Measurements from ENCODE around the gene FAM118B.
A peak's percentile ranks its signal among the peaks of the same experiment; 100 is the strongest.
"Not testable (repeated sequence)": the region's sequence is repeated elsewhere in the genome, so short reads cannot be mapped to it uniquely, and the experiment has no call there.

Gene FAM118B

GRCh38 chr11:126280595-126280994, 69.0 kb downstream of the FAM118B start:
- DNase-seq, result no peak

- DNase-seq, result no peak
These were observed 69.7 kb downstream of the FAM118B start for GRCh38 chr11:126281245-126281644.

GRCh38 chr11:126281666-126282175, 70.1 kb downstream of the FAM118B start:
- no peak for DNase-seq

GRCh38 chr11:126282361-126282735, 70.8 kb downstream of the FAM118B start:
- DNase-seq, result peak; percentile 13

- peak; percentile 62 for DNase-seq
These were observed 71.4 kb downstream of the FAM118B start, which contains the start of gene TIRAP for GRCh38 chr11:126282736-126283591. TSS of gene TIRAP (plus strand) at chr11:126283093. CDS start at chr11:126290895, 7,802 bp downstream.

GRCh38 chr11:126284829-126285228, 73.2 kb downstream of the FAM118B start:
- no peak for DNase-seq

- no peak for DNase-seq
These were observed 76.7 kb downstream of the FAM118B start for GRCh38 chr11:126288237-126288636.

GRCh38 chr11:126290887-126291286, 79.3 kb downstream of the FAM118B start:
- DNase-seq, result no peak

- no peak for DNase-seq
These were observed 82.1 kb downstream of the FAM118B start for GRCh38 chr11:126293726-126294125.

GRCh38 chr11:126297004-126297403, 85.4 kb downstream of the FAM118B start:
- DNase-seq, result no peak

- DNase-seq, result peak; percentile 92
These were observed 92.3 kb downstream of the FAM118B start, which contains the start of gene DCPS for GRCh38 chr11:126303623-126304456. TSS of gene DCPS (plus strand) at chr11:126304060. CDS start at chr11:126304081, 21 bp downstream.

GRCh38 chr11:126304457-126305075, 93.0 kb downstream of the FAM118B start:
- peak; percentile 46 for DNase-seq

GRCh38 chr11:126305699-126306098, 94.1 kb downstream of the FAM118B start:
- no peak for DNase-seq

- peak; percentile 14 for DNase-seq
These were observed 96.1 kb downstream of the FAM118B start for GRCh38 chr11:126307706-126308105.

GRCh38 chr11:126308271-126308671, 96.7 kb downstream of the FAM118B start:
- DNase-seq, result no peak

- DNase-seq, result not testable (repeated sequence)
These were observed 97.2 kb downstream of the FAM118B start for GRCh38 chr11:126308771-126309170.

GRCh38 chr11:126310200-126310991, 98.8 kb downstream of the FAM118B start:
- peak; percentile 8 for DNase-seq

GRCh38 chr11:126310992-126311310, 99.4 kb downstream of the FAM118B start:
- no peak for DNase-seq

GRCh38 chr11:126311401-126312291, 100.1 kb downstream of the FAM118B start:
- DNase-seq, result no peak

All from NCI-H2227 treated with DMSO at 0.1 percent for 48 hours (cell line).